Renal cortex interstitium (tissue), 11 donors: ENCODE results near the gene PAPPA. TPM values are rescaled to one million over a fixed set of nuclear protein-coding genes. Genes with fewer than 3 reads are reported as not detected.

Source experiments
- DNase-seq, 11 donors: peaks; one replicate each; pipeline ENCODE4 v3.0.0-alpha.2; 2013; ENCODE audit warnings: low read depth in 9 of 11, low spot score in 4 of 11; ENCODE audit errors: extremely low read depth in 1 of 11
- polyA plus RNA-seq, 3 donors: library from polyadenylated mRNA; unstranded; fragments of 120-200 nt; gene quantifications; one replicate each; pipeline ENCODE4 v1.2.1, GENCODE V29; 2013; ENCODE audit not compliant: insufficient read length in 3 of 3

The PAPPA gene
- polyA plus RNA-seq, 3 donors, result 2.9 to 14.8 (median 6.5) TPM

DNA sequence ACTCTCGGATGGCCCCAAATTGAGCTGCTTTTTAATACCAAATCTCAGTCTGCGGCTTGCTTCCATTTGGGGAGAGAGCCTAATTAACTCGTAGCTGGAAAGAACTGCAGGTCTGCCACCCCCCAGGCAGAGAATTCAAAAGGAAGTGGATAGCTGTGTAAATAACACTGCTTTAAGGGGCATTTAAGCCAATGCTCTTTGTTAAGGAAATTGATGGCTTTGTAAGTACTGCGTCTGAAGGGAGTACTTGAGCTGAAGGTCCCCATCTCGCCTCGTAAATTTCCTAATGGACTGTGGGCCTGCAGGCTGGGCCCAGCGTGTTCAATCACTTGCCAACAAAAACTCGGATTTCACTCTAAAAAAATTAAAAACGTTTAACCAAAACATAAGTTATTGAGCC lies 132.7 kb downstream of the PAPPA start:
- peak in 10 of 11 donors; percentile 27 to 67 (median 51) for DNase-seq

DNA sequence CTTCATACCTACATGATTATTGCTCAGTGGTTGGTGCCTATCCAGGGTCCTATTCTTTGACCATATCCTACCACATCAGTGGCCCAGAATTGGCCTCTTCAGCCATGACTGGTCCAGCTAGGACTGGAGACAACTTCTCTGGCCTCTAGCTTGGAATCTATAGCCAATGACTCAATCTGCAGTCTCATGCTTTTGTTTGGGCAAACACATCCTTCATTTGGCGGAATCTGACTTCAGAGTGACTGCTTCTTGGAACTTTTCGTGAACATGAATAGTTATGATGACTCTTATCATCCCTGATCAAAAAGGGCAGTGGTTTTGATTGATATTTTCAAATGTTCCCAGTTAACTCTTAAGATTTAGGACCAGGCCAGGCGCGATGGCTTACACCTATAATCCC lies 134.1 kb downstream of the PAPPA start:
- DNase-seq, result no peak

- no peak for DNase-seq
Observed at GRCh38 chr9:116288658-116289057, 135.1 kb downstream of the PAPPA start.

DNA sequence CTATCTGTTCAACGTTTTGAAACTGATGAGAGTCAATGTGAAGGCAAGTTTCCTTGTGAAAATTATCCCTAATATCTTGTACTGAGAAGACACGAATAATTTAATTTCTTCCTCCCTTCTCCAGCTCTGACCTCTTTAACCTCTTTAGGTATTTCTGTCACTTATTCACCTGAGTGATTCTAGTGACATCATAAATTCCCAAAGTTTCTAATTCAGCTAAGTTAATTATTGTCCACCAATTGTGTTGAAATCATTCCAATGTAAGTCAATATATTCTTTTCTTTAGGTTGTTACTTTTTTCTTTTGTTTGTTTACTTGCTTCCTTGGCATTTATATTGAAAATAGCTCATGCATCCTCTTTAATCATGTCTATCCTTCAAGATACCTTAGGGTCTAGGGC lies 143.8 kb downstream of the PAPPA start:
- DNase-seq, result no peak

GRCh38 chr9:116298249-116298648 lies 144.7 kb downstream of the PAPPA start:
- no peak for DNase-seq

DNA sequence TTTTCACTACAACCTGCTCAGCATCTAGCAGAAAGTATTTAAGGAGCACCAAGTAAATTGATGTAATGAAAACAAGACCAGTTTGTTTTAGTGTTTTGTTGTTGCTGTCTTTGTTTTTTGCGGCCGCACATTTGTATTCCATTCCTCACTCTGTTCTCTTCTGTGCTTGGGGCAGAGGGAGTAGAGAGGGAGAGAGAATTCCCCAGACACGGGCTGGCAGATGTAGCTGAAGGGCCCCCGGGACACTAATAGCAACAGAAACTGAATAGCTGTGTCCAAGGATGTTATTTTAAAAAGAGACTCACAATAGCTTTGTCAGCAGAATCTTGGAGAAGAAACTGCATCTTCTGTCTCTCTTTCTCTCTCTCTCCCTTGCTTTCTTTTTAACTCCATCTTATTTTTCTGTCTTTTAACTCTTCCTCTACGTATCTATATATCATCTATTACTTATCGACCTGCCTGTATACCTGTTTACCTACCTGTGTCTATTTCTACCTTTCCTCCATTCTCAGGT lies 145.3 kb downstream of the PAPPA start:
- no peak for DNase-seq

GRCh38 chr9:116300360-116300870 lies 146.8 kb downstream of the PAPPA start:
- no peak for DNase-seq

DNA sequence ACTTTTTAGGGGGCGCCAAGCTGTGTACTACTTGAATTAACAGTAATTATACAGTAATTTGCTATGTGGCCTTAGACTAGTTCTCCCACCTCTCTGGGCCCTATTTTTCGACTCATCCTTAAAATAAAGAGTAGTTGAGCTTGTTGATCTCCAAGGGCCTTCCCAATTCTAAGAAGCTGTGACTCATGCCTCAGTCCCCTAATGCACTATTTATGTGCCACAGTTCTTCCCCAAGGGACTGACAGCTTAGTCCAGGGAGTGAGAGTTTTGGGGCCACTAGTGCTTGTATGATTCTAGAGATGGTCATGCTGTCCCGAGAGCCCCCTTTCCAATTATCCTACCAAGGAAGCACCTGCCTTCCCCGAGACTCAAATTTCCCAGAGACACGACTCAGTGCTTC lies 149.7 kb downstream of the PAPPA start:
- DNase-seq, result no peak

DNA sequence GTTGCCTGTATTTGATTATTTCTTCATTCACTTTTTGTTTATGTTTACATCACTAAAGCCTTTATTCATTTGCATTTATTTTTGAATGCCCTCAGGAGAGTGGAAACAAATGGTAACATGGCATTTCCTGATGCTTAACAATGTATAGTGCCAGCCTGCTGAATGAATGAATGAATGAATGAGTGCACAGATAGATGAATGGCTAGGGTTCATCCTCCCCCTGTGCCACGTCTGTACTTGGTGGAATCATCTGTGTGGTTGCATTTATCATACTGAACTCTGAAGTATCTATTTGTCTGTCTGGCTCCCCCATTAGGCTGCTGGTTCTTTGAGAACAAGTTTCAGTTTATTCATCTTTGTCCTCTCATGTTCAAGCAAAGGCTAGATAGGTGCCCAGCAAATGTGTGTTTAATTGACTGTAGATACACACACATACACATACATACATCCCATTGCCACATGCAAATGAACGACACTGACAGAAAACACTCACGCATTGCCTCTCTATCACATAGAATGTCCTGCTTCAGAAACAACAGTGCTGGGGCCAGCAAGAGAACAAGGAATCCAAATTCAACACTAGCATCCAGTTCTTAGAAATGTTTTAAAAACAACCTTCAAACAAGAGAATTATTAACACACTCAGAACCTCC lies 150.4 kb downstream of the PAPPA start:
- DNase-seq, result no peak

DNA sequence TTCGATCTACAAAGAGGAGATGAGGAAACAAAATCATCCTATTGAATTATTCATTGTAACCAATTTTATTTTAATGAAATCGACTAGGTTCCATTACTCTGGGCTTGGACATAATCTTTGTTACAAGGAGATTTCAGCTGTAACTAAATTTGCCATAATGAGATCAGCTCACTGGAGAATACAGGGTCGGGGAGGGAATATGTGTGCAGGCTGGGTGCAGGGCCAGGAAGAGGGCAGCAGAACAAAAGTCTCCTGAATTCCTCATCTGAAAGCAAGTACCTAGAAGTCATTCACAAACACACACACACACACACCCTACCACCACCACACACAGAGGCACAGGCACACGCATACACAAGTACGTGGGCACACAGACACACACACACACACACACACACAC lies 151.2 kb downstream of the PAPPA start:
- no peak for DNase-seq

DNA sequence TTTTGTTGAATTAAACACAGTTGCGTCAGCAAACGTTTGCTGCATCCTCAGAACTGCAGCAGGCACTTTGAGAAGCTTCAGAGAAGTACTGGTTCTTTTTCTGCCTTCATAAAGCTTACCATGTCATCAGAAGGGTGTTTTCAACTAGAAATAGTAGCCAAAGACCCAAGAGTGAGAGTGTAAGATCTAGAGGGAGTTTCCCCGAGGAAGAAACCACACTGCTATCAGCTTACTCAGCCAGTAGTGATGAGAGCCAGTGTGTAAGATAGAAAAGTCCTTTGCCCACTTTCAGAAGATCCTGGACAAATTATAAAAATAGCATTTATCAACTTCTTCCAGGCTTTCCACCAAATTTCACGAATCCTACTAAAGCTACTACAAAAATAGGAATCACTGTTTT lies 154.5 kb downstream of the PAPPA start:
- DNase-seq, result no peak

- DNase-seq, result no peak
Observed at GRCh38 chr9:116309900-116310611, 156.5 kb downstream of the PAPPA start.

- DNase-seq, result no peak
Observed at GRCh38 chr9:116312221-116312620, 158.6 kb downstream of the PAPPA start.

- no peak for DNase-seq
Observed at GRCh38 chr9:116313638-116314037, 160.0 kb downstream of the PAPPA start.

GRCh38 chr9:116316246-116316645 lies 162.7 kb downstream of the PAPPA start:
- DNase-seq, result no peak

GRCh38 chr9:116317503-116317902 lies 163.9 kb downstream of the PAPPA start:
- DNase-seq, result no peak

- no peak for DNase-seq
Observed at GRCh38 chr9:116318468-116319374, 165.1 kb downstream of the PAPPA start.

DNA sequence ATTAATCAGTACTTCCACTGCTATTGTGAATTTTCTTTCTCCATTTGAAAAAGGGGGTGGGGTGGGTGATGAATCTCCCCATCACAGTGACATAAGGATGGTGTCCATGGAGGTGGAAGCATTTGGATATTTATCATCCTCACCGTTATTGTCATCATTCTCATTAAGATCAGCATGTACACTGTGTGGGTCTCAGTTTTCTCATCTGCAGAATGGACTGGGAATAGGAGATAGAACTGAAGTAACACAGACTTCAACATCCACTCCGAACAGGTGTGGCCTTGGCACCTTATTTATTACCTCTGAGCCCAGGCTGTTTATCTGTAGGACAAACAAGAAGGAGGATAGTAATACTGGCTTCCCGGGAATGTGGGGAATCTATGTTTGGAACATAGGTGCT lies 165.9 kb downstream of the PAPPA start:
- DNase-seq, result no peak

DNA sequence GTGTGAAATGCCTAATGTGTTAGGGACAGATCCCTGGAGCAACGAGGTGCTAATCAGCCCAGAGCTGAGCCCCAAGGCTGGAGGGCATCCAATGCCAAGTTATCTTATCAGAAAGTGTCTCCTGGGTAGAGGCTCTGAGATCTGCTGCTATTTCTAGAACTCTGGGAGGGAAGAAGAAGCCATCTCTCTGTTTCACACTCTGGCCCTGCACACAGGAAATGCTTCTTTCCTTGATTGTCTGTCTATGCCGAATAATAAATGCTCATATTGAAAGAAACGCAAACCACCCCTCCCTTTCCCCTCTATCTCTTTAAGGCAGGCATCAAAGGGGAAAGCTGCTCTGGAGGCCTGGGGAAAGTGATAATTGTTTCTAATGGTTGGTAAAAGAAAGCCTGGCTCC lies 166.7 kb downstream of the PAPPA start:
- DNase-seq, result no peak

DNA sequence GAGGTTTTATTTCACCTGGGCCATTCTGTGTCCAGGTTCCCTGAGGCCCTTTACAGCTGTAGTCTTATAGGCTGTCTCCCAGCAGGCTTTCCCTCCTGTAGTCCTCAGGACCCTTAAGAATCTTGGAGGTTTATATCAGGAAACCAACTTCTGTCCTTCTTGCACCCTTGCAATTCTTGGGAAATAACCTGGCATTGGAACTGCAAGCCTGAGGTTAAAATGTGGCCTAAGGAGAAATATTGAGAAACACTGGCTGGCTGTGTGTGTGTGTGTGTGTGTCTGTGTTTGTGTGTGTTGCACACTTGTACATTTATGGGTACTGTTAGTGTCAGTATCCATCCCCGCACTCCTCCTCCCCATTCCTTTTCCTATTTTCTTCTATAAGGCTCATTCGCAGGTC lies 168.9 kb downstream of the PAPPA start:
- no peak for DNase-seq
